Activated CD8-positive, alpha-beta memory T cell treated with anti-CD3 and anti-CD28 coated beads for 4 hours (primary cell): Measurements from ENCODE around the gene EVC.
"Not testable (repeated sequence)": the region's sequence is repeated elsewhere in the genome, so short reads cannot be mapped to it uniquely, and the experiment has no call there.

Experiments used
- DNase-seq, 2 donors: peaks; one replicate each; pipeline ENCODE4 v3.0.0-alpha.2; 2020; ENCODE audit warnings: low read depth in 2 of 2

Gene EVC

DNA sequence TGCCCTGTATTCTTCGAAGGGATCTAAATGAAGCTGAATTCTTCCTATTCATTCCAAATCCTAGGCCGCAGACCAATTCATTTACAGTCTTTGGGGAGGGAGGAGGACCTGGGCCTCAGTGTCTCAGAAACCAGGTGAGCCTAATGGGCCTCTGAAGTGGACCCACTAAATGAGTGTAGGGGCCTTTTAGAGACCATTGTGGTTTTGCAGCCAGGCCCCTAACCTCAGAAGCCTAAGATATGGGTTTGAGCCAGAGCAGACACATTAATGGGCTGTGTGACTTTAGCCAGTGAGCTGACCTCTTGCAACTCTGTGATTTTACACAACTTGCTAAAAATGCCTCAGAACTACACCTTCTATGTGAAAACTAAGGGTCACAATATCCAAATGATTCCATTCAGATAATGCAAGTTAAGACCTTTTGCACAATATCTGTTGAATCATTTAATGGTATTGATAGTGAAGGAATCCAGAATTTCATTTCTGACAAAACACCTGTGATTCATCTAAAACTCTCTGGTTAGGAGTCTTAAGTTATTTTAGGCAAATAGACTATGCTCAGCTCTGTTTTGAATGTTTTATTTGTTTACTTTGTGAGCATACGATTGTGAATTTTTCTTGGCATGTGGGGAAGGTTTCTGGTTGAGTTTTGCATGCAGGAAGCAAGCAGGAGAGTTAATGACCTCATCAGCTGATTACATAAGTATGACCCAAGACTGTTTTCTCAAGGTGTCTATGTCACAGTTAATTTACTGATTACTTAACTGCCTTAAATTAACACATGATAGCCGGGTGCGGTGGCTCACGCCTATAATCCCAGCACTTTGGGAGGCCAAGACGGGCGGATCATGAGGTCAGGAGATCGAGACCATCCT is 75.0 kb downstream of the EVC start:
- no peak for DNase-seq

DNA sequence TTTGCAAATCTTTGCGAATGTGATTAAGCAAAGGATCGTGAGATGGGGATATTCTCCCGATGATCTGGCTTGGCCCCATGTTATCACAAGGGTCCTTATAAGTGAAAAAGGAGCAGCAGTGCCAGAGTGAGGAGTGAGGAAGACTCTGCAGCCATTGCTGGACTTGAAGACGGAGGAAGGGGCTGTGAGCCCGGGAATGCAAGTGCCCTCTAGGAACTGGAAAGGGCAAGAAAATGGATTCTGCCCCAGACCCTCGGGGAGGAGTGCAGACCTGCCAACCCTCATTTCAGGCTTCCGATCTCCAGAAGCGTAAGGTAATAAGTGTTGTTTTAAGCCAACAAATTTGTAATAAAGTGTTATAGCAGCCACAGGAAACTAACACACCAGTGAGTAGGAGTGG is 76.3 kb downstream of the EVC start:
- no peak for DNase-seq

DNA sequence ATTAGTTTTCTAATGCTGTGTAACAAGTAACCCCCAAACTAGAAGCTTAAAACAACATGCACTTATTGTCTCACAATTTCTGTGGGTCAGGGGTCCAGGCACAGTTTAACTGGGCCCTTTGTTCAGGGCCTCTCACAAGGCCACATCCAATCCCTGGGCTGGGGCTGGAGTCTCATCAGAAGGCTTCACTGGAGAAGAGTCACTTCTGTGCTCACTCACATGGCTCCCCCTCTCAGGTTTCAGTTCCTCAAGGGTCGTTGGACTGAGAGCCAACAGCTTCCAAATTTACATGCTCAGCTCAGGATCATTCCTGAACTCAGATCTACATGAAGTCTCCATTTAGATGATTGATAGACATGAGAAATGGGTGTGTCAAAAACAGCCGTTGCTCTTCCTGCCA is 77.1 kb downstream of the EVC start:
- no peak for DNase-seq

DNA sequence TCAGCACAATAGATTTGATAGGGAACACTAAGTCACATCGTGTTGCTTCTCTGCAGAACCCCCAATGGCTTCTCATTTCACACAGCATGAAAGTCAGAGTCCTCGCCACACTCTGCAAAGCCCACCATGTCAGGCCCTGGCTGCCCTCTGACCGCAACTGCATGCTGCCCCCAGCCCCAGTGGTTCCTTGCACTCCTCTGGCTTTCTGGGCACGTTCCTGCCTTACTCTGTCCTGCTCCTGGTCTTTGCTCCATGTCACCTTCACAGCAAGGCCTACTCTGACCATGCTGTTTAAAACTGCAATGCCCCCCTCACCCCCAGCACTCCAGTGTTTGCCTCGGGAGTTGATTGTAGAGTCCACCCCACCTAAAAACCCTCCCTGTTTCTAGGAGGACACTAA is 78.1 kb downstream of the EVC start:
- no peak for DNase-seq

DNA sequence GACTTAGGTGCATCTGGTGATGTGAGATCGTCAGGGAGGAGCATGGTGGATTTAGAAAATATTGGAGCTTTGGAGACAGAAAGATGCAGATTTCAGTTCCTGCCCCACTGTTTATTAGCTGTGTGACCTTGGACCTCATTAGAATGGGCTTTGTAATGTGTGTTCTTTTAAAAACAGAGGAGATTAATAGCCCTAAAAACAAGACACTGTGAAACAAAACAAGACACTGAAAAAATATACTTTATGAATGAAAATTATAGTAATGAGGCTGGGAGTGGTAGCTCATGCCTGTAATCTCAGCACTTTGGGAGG is 79.5 kb downstream of the EVC start:
- no peak for DNase-seq

DNA sequence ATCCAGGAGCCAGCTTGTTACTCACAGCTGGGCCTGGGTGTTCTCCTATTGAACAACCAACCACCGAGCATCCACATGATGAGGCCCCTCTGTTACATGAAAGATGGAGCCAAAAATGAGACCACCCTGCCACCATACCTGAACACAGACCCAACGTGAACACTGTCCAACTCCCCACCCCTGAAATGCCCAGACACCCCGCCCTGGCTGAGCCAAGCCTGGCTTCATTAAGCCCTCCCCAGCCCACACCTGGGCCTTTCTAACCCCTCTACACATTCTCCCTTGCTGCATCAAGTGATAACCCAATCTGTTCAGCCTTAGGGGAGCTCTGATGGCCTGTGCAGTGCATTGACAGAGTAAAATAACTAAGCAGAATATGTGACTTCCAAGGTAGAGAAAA is 80.7 kb downstream of the EVC start:
- no peak for DNase-seq

DNA sequence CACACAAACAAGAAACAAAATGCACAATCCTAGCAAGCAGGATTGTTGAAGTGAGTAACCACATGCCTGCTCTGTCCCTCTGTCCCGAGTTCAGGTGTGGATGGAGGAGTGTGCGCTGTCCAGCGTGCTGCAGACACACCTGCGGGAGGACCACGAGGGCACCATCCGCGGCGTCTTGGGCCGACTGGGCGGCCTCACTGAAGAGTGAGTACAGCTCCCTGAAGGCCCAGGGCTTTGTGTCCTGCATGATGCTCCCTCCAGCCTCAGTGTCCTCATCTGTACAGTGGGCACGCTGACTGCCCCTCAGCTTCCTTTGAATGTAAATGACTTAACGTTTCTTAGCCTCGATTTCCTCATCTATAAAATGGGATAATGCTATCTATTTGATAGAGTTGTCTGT is 82.5 kb downstream of the EVC start:
- no peak for DNase-seq

DNA sequence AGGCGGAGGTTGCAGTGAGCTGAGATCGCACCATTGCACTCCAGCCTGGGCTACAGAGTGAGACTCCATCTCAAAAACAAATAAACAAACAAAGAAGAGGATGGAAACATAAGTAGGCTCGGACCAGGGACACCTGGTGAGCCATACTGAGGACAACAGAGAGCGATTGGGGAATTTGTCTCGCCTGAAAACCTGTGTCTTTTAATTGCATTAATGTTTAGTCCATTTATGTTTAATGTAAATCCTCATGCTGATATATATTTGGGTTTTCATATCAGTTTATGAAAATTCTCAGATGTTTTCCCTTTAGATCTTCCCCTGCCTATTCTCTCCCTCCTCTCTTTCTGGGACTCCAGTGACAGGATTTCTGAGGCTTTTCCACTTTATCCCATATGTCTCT is 84.6 kb downstream of the EVC start:
- no peak for DNase-seq

DNA sequence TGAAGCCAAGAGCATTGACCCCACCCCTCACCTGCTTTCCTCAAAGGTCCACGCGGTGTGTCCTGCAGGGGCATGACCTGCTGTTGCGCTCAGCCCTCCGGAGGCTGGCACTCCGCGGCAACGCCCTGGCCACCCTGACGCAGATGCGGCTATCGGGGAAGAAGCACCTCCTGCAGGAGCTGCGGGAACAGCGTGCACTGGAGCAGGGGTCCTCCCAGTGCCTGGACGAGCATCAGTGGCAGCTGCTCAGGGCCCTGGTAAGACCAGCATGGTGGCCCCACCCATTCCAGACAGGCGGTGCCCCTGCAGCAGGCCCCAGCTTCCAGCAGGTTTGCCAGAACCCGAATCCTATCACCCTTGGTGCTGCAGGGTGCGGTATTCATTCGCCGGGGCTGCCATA is 86.0 kb downstream of the EVC start:
- no peak for DNase-seq

DNA sequence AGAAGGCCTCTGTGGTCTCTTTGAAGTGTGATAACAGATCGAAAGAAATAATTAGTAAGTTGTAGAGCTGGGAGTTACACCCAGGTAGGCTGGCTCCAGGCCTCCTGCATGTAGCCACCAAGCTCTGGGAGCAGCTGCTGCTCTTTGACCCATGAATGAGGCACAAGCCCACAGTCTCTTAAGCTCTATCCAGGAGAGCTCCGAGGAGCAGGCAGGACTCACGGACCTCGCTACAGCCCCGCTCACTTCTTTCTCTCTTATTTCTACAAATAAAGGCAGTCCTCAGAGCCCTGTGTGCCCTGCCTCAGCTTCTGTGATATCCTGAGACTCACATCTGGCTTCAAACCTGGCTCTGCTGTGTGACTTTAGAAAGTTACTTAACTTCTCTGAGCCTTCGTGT is 86.9 kb downstream of the EVC start:
- no peak for DNase-seq

DNA sequence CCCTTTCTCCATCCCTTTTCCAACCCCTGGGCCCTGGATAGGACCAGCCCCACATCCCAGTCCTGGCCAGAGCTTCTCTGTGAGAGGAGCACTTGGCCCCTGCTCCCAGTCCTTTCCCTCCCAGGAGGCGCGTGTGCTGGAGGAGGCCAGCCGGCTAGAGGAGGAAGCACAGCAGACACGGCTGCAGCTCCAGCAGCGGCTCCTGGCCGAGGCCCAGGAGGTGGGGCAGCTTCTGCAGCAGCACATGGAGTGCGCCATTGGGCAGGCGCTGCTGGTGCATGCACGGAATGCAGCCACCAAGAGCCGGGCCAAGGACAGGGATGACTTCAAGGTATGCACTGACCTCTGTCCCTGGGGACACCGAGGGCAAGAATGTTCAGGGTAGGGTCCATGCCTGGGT is 87.5 kb downstream of the EVC start:
- DNase-seq, result no peak

DNA sequence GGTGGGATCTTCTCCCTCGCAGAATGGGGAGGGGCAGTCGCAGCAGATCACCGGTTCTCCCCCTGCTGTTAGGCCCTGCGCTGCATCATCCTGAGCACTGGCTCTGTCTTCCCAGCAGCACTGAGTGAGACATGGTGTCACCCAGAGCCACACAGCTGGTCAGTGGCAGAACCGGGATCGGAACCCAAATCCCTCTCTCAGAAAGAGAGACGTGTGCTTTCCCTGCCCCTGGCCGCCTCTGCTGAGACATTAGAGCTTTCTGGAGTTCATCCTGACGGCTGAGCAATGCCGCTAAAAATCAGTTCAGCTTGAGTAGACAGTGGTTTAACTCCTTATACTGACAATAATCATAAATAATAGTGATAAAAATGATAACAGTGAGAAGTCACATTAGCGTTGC is 87.9 kb downstream of the EVC start:
- DNase-seq, result no peak

DNA sequence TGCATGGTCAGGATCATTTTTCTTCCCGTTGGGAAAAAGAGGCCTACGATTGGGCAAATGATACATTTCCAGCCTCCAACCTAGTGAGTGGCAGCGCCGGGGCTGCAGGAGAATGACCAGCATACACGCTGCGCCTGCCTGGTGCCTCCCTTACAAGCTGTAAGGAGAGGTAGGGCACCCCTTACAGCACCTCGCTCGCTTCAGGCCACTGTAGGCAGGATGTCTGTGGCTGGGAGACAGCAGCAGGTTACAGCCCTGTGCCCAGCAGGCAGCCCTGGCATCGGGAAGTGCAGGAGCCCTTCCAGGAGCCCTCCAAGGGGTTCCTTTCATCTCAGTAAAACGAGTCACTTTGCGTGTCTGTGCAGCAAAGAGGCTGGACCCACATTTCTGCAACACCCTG is 88.4 kb downstream of the EVC start:
- no peak for DNase-seq

DNA sequence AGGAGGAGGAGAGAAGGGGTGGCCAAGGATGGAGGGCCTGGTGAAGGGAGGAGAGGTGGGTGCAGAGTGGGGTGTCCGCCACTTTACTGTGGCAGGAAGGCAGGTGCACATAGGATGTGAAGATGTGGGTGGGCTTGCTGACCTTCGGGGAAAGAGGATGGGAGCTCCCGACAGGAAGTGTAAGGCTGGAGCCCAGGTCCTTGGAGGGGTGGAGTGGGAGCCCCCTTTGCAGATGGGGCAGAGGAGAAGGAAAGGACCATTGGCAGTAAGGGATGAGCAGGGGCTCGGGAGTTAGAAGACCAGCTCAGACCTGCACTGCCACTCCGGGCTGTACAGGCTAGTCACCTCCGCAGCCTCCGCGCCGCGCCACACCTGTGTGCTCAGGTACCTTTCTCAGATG is 89.5 kb downstream of the EVC start:
- DNase-seq, result no peak

DNA sequence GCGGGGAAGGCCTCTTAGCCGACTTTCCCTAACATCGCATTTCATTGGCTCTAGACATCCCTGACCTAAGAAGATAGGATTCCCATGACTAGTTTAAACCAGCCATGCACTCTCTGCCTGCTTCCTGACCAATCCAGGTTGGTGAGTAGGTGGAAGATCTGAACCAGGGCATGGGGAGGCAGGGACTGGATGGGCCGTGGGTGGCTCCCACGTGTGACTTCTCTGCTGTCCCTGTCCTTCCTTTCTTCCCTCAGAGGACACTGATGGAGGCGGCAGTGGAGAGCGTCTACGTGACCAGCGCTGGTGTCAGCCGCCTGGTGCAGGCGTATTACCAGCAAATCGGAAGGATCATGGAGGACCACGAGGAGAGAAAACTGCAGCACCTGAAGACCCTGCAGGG is 90.7 kb downstream of the EVC start:
- no peak for DNase-seq

DNA sequence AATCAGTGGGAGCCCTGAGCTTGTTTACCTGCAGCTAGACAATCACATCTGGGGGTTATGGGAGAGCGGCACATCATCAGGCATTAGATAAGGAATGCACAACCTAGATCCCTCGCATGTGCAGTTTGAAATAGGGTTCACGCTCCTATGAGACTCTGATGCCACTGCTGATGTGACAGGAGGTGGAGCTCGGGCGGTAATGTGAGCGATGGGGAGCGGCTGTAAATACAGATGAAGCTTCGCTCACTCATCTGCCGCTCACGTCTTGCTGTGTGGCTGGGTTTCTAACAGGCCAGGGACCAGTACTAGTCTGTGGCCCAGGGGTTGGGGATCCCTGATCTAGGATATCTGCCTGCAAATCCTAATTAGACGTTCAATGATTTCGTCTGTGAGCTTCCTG is 91.6 kb downstream of the EVC start:
- DNase-seq, result no peak

DNA sequence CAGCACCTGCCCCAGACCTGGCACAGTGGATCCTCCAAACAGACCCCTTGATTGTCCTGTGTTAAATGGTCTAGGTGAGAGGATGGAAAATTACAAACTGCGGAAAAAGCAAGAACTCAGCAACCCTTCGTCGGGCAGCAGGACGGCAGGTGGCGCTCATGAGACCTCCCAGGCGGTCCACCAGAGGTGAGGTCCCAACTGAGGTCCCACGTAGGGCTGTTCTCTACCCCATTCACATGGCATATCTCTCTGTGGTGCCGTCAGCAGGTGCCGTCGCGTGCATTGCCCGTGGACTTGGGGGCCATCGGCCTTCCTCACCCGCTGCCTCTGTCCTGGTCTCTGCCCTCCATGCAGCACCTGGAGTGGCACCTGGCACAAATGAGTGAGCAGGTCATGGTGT is 93.7 kb downstream of the EVC start:
- DNase-seq, result no peak

DNA sequence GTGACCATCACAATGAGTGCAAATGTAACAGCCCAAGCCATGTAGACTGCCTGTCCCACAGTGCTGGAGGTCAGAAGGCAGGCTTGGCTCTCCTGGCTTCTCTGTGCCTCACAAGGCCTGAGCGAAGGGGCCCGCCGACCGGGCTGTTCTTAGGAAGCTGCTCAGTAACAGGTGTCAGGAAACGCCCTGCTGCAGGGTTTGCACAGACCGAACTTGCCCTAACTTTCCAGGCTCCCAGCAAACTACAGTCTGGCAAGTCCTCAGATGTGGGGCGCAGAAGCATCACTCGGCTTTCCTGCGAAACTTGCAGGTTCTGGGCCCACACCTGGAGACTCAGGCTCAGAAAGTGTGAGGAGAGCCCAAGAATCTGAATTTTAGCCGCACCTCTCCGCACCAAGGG is 94.3 kb downstream of the EVC start:
- DNase-seq, result no peak

DNA sequence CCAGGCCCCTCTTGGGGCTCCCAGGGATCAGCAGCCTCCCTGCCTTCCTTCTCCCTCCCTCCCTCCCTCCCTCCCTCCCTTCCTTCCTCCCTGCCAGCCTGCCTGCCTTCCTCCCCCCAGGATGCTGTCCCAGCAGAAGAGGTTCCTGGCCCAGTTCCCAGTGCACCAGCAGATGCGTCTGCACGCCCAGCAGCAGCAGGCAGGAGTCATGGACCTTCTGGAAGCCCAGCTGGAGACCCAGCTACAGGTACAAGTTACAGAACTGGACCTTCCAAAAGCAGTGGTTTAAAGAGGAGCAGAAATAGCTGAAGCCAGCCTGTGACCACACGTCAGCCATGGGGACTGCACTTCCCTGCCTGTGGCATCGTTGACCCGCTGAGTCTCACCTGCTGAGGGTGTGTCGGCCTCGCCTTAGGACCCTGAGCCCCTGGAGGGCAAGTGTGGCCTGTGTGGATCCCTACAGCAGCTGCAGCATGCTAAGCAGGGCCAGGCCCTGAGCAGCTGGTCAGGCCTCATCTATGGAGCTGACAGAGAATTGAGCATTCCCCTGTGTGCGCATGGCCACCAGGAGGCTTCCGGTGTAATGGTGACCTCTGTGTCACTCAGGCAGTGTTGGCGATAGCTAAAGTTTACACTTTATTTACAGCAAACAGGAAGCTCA is 97.2 kb downstream of the EVC start:
- DNase-seq, result no peak

DNA sequence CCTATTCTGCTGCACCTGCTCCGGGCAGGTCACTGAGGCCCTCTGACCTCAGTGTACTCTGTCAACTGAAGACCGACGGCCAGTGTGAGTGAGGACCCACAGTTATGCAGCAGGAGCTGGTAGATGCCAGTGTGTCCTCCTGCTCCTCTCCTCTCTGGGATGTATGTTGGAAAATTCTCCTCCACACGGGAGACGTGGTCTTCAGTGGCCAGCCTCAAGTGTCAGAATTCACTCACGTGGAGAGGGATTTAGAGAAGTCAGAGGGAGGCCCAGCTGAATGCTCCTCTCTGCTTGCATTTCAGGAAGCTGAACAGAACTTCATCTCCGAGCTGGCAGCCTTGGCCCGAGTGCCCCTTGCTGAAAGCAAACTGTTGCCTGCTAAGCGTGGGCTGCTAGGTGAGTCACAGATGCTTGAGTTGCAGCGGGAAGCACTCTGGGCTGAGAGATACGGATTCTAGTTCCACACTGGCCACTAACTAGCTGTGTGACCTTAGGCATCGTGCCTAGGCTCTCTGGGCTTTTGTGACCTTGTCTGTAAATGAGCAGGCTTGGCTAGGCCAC is 98.3 kb downstream of the EVC start:
- no peak for DNase-seq

DNA sequence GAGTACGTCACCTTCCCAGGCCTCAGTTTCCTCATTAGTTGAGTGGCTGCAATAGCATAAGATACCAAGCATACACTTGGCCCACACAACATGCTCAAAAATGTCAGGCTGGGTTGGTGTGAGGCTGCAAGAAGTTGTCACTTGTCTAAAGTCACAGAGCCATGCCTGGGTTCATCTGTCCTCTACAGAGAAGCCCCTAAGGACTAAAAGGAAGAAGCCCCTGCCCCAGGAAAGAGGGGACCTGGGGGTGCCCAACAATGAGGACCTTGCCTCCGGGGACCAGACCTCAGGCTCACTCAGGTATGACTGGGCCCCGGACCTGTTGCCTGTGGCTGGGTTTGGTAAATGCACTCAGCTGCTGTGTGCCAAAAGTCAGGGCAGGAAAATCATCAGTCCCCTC is 99.2 kb downstream of the EVC start:
- no peak for DNase-seq

DNA sequence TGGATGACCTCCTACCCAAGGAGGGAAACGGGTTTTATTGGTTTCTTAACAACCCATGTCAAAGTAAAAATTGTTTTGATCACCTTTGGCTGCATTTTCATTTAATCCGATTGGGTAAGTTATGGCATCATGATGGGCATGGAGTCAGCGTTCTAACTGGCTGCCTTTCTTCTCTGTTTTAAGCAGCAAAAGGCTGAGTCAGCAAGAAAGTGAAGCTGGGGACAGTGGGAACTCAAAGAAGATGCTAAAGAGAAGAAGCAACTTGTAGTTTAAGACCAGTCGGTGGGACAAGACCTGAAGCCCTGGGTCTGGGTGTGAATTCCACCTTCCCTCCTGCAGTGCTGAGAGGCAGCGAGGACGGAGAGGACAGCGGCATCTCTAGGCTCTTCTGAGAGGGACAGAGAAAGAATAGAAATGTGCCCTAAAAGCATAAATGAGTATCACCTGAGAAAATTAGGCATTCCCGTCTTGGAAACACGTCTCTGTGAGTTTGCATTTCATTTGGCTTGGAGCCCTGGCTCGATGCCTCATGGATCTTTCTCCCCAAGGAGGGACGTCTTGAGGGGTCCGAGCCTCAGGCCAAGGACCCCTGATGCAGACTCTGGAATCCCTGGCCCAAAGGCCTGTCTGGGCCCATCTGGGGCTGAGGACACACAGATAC is 99.9 kb downstream of the EVC start:
- DNase-seq, result no peak

DNA sequence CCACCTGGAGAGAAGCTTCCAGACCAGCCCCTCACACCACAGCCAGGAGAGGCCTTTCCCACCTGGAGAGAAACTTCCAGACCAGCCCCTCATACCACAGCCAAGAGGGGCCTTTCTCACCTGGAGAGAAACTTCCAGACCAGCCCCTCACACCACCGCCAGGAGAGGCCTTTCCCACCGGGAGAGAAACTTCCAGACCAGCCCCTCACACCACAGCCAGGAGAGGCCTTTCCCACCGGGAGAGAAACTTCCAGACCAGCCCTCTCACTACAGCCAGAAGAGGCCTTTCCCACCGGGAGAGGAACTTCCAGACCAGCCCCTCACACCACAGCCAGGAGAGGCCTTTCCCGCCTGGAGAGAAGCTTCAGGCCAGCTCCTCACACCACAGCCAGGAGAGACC is 101.1 kb downstream of the EVC start:
- DNase-seq, result not testable (repeated sequence)
